Stimulated activated CD4-positive, alpha-beta T cell treated with anti-CD3 and anti-CD28 coated beads, Interleukin-12 subunit alpha, Interleukin-12 subunit beta, amount 100 ng/mL, for 24 hours (primary cell): ENCODE measurements around the gene IL18RAP.

Source experiments
- DNase-seq, 2 experiments: peaks; one replicate each; pipeline ENCODE4 v3.0.0-alpha.2; 2020; ENCODE audit warnings: low read depth in 2 of 2

IL18RAP gene

GRCh38 chr2:102421890-102422759 is 835 bp upstream of the IL18RAP start:
- no peak for DNase-seq

GRCh38 chr2:102423368-102423767 is 408 bp downstream of the IL18RAP start:
- DNase-seq: no peak

DNA sequence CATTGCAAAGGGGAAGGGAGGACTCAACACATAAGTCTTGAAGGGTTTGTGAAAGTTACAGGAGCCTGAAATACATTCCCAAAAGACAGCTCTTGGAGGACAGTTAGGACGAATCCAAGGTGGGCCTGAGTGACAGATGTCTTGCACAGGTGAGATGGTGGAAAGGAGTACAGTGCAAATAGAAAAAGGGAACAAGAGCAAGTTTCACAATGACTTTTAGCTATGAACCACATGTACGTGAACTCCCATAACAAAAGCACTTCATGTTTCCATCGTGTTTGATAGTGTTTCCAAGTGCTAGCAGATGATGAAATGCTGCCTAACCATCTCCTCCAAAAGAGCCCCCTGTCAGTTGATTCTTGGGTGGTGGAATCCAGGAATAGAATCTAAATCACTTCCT is 1.8 kb downstream of the IL18RAP start:
- no peak for DNase-seq

DNA sequence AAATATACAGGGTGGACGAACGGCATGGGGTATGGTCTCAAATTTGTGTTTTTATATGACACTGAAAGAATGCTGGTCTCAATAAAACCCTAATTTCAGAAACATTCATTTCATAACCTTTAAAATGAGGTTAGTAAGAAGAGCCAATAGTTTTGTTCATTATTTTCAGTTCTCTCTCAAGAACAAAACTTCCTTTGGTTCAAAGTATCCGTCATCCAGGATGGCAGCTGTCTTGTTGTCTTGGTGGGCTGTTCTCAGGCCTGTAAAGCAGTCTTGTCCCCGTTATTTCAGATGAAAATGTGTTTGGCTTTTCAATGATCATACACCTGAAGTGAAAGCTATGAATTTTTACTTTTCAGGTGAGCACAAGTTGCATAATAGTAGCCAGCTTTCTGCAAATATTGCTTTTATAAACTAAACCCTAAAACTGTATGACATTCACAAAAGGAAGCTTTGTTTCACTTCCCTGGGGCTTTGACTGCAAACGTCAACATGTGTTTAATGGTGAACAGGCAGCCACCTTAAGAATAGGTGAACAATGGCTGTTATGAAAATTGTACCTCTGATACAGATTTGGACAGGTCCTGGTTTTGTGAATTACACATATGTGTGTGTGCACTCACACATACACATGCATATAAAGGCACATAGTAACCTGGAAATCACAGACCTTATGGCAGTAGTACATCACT is 2.6 kb downstream of the IL18RAP start:
- no peak for DNase-seq

GRCh38 chr2:102427249-102427648 is 4.3 kb downstream of the IL18RAP start:
- no peak for DNase-seq

DNA sequence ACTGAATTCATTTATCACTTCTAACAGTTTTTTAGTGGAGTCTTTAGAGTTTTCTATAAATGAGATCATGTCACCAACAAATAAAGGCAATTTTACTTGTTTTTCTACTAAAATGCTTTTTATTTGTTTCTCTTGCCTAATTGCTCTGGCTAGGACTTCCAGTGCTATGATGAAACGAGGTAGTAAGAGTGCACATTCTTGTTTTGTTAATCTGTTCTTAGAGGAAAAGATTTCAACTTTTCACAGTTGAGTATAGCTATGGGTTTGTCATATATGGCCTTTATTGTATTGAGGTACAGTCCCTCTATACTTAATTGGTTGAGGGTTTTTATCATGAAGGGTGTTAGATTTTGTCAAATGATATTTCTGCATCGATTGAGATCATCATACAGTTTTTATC is 5.6 kb downstream of the IL18RAP start:
- no peak for DNase-seq

GRCh38 chr2:102432386-102432785 is 9.4 kb downstream of the IL18RAP start:
- no peak for DNase-seq

DNA sequence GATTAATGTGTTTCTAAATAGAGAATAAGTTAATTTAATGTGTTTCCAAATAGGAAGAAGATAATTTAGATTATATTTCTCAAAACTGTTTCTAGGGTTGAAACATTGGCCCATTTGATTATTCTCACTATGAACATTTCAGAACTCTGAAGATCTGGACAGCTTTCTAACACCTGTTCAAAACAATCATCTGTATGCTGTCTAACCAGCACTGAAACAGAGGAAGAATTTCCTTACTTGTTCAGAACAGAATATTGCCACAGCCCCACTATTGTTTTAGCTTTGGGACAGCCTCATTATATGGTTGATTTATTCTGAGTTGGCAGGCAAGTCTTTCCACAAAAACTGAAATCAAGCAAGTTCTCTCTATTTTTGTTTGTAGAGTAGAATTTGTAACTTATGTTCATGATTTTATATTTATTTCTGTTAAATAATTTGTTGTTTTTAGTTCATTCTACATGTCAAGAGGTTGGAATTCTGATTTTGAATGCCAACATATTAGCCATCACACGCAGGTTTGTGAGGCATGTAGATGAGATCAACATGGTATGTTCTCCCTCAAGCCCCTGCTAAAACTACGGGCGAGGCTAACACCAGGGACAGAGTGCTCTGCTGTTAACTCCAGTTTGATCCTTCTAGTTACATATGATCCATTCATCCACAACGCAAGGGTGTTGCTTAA is 11.2 kb downstream of the IL18RAP start:
- no peak for DNase-seq

DNA sequence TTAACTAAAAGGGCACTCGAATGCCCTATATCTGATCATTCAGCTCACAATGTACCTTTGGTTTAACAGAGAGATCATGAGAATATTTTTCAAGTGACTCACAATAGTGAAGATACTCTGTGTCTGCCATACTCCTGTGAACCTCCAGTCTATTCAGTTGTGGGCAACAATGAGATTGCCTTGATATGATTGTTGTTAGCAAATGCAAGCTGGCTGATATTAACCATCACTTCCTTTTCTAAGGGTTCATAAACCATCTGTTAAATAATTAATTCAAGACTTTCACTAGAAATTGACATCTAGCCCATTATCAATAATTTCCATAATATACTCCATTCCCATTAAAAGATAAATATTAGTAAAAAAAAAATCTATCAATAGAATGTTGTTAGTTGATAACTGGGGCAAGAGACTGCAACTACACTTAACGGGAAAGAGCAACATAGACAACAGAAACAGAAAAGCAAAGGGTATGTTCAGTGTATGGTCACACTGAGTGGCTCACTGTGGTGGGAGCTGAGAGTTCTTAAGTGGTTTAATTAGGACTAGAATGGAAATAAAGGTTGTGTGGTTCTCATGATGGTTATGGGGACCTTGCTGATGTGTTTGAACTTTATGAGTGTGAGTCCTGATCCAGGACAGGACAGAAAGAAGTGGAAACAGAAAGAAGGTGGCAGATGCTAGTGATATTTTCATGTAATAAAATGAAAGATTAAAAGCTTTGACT is 11.9 kb downstream of the IL18RAP start:
- DNase-seq: no peak

GRCh38 chr2:102435741-102436140 is 12.8 kb downstream of the IL18RAP start:
- DNase-seq: no peak

- peak in 1 of 2 experiments; percentile 26 for DNase-seq
Measured at GRCh38 chr2:102436323-102436722, 13.4 kb downstream of the IL18RAP start.

- no peak for DNase-seq
Measured at GRCh38 chr2:102437122-102437521, 14.2 kb downstream of the IL18RAP start.

- DNase-seq: no peak
Measured at GRCh38 chr2:102438111-102438510, 15.2 kb downstream of the IL18RAP start.

DNA sequence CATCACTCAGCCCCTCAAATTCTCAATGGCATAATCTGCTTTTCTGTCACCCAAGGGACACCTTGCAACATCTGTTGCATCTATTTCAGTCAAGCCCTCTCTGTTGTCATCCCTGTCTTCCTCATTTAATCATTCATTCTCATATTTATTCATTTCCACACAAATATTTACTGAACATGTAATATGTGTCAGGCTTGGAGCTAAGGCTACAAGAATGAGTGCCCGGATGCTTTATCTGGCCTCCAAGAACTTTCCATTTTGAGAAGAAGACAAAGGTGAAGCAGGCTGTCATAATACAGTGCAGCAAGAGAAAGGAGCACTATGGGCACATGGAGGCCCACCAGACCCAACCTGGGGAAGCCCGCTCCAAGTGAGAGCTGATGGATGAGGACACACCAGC is 15.6 kb downstream of the IL18RAP start:
- no peak for DNase-seq

GRCh38 chr2:102439065-102439695 is 16.2 kb downstream of the IL18RAP start:
- no peak for DNase-seq

GRCh38 chr2:102442967-102443828 is 20.2 kb downstream of the IL18RAP start:
- DNase-seq: peak; percentile 21 to 24

- DNase-seq: no peak
Measured at GRCh38 chr2:102444233-102444632, 21.3 kb downstream of the IL18RAP start.

DNA sequence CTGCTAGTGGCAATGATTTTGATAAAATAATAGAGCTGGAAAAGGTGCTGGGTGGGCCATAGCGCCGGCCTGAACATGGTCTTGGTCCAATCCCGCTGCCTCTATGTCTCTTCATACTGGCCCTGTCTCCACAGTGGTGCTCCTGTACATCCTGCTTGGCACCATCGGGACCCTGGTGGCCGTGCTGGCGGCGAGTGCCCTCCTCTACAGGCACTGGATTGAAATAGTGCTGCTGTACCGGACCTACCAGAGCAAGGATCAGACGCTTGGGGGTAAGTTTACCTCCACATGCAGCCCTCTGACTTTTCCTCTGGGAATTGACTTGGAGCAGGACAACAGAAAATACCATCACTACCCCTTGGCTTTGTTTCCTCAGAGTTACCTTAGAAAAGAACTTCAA is 24.0 kb downstream of the IL18RAP start:
- DNase-seq: no peak

GRCh38 chr2:102449370-102449974 is 26.5 kb downstream of the IL18RAP start:
- DNase-seq: peak; percentile 39 to 69

- no peak for DNase-seq
Measured at GRCh38 chr2:102451968-102452367, 29.0 kb downstream of the IL18RAP start.
